ENCODE measurements around the gene CENPX.

The CENPX gene

DNA sequence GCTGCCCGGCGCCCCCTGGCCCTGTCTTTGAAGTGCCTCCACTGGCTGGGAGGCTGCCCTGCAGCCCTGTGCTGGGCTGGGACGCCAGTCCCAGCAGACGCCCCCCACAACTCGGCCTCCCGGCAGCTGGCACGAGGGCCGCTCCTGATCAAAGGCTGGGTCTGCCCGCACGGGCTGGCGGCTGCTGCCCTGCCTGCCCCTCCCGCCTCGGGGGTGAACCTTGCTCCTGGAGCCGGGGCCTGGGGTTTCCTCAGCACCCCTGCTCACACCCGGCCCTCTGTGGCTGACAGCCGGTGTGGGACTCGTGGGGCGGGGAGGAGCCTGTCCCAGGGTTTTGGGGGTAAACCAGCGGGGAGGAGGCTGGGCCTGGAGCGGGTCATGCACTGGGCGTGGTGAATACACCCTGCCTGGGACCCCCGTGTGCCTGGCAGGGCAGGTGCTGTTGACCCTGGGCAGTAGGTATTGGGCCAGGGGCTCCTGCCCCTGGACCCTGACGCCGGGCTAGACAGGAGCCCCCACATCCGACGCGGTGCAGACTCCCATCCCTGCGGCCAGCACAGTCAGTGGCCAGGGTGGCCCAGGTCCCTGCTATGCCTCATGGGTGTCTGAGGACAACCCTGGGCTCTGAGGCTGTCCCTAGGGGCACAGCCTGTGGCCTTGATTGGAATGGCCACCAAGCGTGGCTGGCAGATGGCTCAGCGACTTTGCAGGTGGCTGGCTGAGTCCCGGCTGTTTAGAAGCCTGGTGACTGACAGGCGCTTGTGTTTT lies 21.7 kb downstream of the CENPX start:
- no peak for ATAC-seq (ENCODE audit: low read depth)
- Mint-ChIP-seq H3K9me3 (no peaks in the 10 kb centered on the region), H3K36me3 (peaks cover 6% of the 10 kb centered on the region), H3K27me3 (no peaks in the 10 kb centered on the region), H3K4me3 (no peak overlapping the region), H3K27ac (no peak overlapping the region), H3K4me1 (no peaks in the 10 kb centered on the region)
- DNase-seq (ENCODE audit: low spot score in 2 of 2): no peak

DNA sequence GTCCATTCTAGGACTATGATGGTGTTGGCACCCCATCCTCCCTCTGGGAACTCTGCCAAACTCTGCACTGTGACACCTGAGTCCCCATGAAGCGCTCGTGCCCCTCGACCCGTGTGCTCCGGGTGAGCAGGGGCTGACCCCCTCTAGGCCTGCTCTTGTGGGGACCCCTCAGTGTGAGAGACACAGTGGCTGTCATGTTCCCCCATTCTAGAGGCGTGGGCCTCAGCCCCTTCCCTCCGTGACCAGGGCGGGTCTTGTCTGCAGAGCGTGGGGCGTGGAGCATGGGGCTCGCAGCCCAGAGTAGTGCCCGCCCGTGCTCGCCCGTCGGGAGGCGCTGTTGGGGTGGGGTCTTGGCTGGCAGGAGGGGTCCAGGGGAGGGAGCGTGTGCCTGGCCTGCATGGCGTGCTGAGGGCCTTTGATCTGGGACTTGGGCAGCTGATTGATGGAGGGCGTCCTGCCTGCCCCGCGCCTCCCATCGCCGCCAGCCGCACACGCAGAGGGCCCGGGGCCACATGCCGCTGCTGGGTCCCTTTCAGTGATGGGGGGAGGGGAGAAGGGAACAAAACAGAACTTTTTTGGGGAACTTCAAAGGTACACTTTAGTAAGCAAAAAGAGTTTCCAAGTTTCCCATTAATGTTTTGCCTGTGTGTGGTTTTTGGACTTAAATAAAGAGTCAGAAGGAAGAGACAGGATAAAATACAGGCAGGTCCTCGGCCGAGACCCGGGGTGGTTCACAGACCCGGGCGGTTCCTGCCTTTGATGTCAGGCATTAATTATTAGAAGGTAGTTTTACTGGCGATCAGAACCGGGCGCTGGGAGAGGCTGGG lies 22.5 kb downstream of the CENPX start:
- Mint-ChIP-seq H3K4me3 (no peak overlapping the region), H3K27ac (no peak overlapping the region), H3K36me3 (peaks cover 7% of the 10 kb centered on the region), H3K4me1 (no peaks in the 10 kb centered on the region), H3K9me3 (no peaks in the 10 kb centered on the region), H3K27me3 (no peaks in the 10 kb centered on the region)
- ATAC-seq (ENCODE audit: low read depth): no peak
- no peak for DNase-seq (ENCODE audit: low spot score in 2 of 2)

DNA sequence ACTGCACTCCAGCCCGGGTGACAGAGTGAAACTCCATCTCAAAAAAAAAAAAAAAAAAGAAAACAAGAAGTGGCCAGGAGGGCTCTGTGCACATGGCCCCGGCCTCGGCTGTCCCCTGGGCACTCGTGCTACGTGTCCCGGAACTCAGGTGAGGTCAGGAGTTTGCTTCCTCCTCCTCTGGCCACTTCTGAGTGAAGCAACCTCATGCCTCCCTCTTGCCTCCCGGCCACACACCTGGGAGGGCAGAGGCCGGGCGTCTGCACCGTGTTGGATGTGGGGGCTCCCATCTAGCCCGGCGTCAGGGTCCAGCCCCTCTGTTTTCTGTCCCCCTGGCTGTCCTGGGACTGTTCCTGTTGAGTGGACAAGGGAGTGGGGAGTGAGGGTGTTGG lies 23.1 kb downstream of the CENPX start:
- DNase-seq (ENCODE audit: low spot score in 2 of 2) (no peak), ATAC-seq (ENCODE audit: low read depth) (no peak)
- H3K27me3 Mint-ChIP-seq: no peaks in the 10 kb centered on the region
- H3K36me3 Mint-ChIP-seq: peaks cover 7% of the 10 kb centered on the region
- no peak overlapping the region for H3K4me3 Mint-ChIP-seq
- H3K9me3 Mint-ChIP-seq: no peaks in the 10 kb centered on the region
- no peak overlapping the region for H3K27ac Mint-ChIP-seq
- no peaks in the 10 kb centered on the region for H3K4me1 Mint-ChIP-seq

DNA sequence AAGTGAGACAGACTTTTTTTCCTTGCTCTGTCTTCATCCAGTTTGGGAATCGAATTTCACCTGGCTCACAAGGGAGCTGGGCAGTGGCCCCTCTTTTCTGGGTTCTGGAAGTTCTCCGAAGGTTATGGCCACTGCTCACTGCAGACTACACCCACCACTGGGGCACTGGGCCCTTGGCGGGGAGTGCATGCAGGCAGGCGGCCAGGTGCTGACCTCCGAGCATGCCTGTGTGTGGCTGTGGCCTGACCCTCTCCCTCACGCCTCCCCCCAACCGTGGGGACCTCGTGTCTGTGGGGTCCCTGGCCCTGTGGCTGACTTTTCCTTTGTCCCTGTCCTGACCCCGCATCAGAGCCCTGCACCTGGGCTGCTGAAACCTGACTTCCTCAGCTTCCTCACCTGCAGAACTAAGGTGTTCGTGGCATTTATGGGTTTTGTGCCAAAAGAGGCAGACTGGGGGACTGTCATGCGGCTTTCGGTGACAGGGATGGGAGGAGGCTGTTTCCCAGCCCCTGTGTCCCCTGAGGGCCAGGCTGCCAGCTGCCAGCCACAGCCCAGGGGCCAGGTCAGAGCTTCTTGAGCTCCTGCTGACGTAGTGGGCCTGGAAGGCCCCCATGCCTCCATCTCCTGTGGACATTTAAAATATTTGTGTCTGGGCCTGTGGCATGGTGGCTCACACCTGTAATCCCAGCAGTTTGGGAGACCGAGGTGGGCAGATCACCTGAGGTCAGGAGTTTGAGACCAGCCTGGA lies 23.8 kb downstream of the CENPX start:
- H3K9me3 Mint-ChIP-seq: no peaks in the 10 kb centered on the region
- peaks cover 7% of the 10 kb centered on the region for H3K36me3 Mint-ChIP-seq
- H3K4me3 Mint-ChIP-seq: no peak overlapping the region
- H3K4me1 Mint-ChIP-seq: no peaks in the 10 kb centered on the region
- ATAC-seq (ENCODE audit: low read depth): no peak
- no peak overlapping the region for H3K27ac Mint-ChIP-seq
- no peaks in the 10 kb centered on the region for H3K27me3 Mint-ChIP-seq
- DNase-seq (ENCODE audit: low spot score in 2 of 2): no peak

DNA sequence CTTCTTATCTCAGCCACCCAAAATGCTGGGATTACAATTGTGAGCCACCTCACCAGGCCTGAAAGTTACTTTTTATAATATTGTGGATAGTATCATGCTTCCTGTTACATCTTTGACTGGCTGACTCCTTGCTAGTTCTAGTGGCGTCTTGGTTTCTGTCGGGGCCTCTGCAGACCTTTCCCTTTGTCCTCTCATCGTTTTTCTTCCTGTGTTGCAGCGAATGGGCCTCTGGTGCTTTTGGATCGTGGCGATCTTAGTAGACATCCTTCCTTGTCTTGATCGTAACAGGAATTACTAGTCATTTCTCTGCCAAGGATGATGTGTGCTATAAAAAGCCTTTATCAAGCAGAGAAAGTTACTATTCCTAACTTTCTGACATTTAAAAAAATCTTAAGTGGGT lies 24.5 kb downstream of the CENPX start:
- no peak for ATAC-seq (ENCODE audit: low read depth)
- no peak overlapping the region for H3K27ac Mint-ChIP-seq

DNA sequence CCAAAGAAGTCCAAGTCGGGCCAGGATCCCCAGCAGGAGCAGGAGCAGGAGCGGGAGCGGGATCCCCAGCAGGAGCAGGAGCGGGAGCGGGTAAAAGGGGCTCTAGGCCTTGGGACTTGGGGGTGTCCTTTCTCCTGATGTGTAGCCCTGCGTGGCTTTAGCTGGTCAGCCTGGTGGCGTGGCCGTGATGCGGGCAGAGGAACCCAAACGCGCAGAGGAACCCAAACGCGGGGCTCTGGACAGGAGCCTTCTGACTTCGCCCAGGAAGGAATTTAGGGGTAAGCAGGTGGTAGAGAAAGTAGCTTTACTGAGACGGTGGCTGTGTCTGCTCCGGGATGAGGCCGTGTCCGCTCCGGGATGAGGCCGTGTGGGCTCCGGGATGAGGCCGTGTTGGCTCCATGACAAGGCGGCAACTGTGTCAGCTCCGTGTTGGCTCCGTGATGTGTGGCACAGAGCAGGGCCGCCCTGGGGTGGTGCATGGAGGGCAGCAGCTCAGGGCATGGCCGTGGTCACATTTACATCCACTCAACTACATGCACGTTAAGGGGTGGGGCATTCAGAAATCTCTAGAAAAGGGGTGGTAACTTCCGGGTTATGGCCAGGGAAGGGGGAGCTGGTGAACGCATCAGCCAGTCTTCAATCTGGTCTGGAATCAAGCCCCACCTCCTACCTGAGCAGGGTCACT lies 25.8 kb downstream of the CENPX start:
- Mint-ChIP-seq H3K36me3 (peaks cover 7% of the 10 kb centered on the region), H3K9me3 (no peaks in the 10 kb centered on the region), H3K4me1 (no peaks in the 10 kb centered on the region), H3K27me3 (no peaks in the 10 kb centered on the region), H3K4me3 (no peak overlapping the region), H3K27ac (no peak overlapping the region)
- ATAC-seq (ENCODE audit: low read depth) (no peak), DNase-seq (ENCODE audit: low spot score in 2 of 2) (no peak)

More for the DNA sequence above, 24.5 kb downstream of the CENPX start:
- Mint-ChIP-seq H3K4me3 (no peak overlapping the region), H3K9me3 (no peaks in the 10 kb centered on the region), H3K4me1 (no peaks in the 10 kb centered on the region), H3K36me3 (peaks cover 7% of the 10 kb centered on the region), H3K27me3 (no peaks in the 10 kb centered on the region)
- DNase-seq (ENCODE audit: low spot score in 2 of 2): no peak

DNA sequence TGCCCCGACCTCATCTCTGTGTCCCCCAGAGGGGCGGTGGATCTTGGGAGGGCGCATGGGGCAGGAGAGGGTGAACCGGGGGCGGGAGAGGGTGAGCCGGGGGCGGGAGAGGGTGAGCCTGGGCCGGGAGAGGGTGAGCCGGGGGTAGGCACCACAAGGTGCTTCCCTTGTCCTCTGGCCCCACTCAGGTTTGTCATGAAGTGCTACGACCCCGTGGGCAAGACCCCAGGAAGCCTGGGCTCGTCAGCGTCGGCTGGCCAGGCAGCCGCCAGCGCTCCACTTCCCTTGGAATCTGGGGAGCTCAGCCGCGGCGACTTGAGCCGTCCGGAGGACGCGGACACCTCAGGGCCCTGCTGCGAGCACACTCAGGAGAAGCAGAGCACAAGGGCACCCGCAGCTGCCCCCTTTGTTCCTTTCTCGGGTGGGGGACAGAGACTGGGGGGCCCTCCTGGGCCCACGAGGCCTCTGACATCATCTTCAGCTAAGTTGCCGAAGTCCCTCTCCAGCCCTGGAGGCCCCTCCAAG lies 26.4 kb downstream of the CENPX start:
- no peaks in the 10 kb centered on the region for H3K9me3 Mint-ChIP-seq
- DNase-seq (ENCODE audit: low spot score in 2 of 2) (no peak), ATAC-seq (ENCODE audit: low read depth) (no peak)
- H3K27me3 Mint-ChIP-seq: no peaks in the 10 kb centered on the region
- H3K27ac Mint-ChIP-seq: no peak overlapping the region
- H3K4me1 Mint-ChIP-seq: no peaks in the 10 kb centered on the region
- H3K36me3 Mint-ChIP-seq: peaks cover 7% of the 10 kb centered on the region
- H3K4me3 Mint-ChIP-seq: no peak overlapping the region

DNA sequence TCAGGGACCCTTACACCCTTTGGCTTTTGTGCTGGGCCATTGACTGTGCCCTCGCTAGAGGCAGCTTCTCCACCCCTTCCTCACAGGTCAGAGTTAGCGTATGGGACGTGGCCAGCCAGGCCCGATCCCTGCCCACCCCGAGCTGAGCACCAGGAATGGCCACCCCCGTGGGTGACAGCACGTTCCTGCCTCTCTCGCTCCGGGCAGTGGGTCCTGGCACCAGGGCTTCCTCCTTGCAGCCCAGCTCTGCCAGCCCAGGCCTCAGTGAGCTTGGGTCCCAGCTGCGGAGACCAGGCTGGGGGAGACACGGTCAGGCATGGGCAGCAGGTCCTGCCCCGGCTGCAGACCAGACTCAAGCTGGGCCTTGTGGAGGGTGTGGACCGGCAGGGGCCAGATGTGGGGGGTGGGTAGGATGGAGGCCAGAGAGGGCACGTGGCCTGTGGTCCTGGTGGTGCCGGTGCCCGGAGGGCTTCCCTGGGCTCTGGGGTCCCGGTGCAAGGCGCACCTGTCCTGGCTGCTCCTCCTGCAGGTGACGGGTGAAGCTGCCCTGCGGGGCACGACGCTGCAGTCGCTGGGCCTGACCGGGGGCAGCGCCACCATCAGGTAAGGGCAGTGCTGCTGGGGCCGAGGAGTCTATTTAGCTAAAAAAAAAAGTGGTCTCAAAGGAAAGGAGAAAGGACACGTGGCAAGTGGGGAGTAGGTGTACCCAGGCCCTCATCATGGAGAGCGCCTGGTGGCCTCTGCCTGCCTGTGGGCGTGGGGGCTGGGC lies 27.0 kb downstream of the CENPX start:
- Mint-ChIP-seq H3K4me1 (peaks cover 2% of the 10 kb centered on the region), H3K27me3 (no peaks in the 10 kb centered on the region), H3K4me3 (no peak overlapping the region), H3K36me3 (peaks cover 8% of the 10 kb centered on the region), H3K27ac (no peak overlapping the region), H3K9me3 (no peaks in the 10 kb centered on the region)
- ATAC-seq (ENCODE audit: low read depth): no peak
- DNase-seq (ENCODE audit: low spot score in 2 of 2): no peak

DNA sequence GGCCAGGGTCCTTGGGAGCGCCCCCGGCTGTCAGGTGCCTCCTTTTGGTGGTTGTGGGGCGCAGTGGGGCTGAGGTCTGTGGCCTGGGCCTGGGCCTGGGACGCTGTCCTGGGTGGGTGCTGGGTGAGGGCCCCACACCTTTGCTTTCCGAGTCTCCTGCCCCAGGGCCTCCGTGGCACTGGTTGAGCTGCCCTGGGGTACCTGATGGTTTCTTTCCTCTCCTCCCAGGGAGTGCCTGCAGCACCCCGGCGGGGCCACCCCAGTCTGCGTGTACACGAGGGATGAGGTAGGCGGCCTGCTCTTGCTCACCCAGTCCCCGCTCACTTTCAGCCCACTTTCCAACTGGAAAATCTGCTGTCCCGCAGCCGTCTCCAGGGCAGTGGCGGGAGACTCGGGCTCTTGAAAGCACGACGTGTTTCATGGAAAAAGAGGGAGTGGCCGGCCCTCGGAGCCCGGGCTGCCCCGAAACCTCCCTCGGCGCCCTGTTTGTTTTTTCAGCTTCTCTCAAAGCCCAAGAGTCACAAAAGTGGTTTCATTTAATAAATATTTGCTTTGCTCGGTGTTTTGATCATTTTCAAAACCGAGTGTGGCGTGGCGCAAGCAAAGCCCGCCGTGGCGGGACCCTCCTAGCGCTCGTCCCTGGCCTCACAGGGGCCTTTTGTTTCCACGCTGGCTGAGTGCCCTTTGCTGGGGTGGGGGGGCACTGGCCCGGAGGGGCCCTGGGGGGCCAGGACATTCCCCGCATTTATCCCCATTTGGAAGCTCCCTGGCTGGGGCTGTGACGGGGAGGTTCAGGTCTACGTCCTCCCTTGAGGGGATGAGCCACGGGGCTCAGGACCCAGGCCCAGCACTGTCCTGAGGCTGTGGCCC lies 27.9 kb downstream of the CENPX start:
- no peaks in the 10 kb centered on the region for H3K9me3 Mint-ChIP-seq
- H3K4me3 Mint-ChIP-seq: no peak overlapping the region
- peaks cover 11% of the 10 kb centered on the region for H3K36me3 Mint-ChIP-seq
- no peaks in the 10 kb centered on the region for H3K27me3 Mint-ChIP-seq
- no peak overlapping the region for H3K27ac Mint-ChIP-seq
- ATAC-seq (ENCODE audit: low read depth) (no peak), DNase-seq (ENCODE audit: low spot score in 2 of 2) (no peak)
- peaks cover 4% of the 10 kb centered on the region for H3K4me1 Mint-ChIP-seq

DNA sequence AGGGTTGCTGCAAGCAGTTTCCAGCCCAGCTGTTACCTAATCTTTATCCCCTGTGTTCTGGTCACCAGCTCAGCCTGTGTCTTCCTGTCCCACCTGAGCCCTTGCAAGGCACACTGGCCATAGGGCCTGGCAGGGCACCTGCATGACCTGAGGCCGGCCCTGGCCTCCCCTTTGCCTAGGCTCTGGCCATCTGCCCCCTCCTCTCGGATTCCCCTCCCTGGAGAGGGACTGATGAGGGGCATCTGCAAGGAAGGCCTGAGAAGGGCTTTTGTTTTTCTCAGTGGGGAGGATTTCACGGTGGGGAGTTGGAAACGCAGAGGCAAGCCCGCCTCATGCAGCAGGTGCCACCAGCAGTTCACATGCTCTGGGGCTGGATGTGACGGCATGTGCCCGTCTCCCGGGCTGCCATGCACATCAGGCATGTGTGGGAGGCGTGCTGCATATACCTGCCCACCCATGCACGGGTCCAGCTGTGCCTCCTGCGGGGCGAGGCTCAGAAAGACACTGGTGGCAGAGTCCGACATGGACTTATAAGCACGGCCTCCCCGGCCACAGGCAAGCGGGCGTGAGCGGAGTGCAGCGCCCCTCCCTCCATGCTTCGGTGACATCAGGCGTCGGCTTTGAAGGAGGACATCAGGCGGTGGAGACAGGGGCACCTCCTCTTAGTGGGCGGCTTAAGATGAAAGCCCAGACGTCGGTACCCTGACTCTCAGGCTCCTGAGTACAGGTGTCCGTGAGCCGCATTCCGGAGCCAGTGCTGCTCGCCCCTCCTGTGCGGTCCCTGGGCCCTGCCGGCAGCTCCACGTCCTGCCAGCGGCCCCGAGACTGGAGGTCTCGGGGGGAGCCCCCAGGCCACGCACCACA lies 28.7 kb downstream of the CENPX start:
- peaks cover 11% of the 10 kb centered on the region for H3K36me3 Mint-ChIP-seq
- no peak overlapping the region for H3K4me3 Mint-ChIP-seq
- ATAC-seq (ENCODE audit: low read depth): no peak
- DNase-seq (ENCODE audit: low spot score in 2 of 2): no peak
- H3K4me1 Mint-ChIP-seq: peaks cover 4% of the 10 kb centered on the region
- no peaks in the 10 kb centered on the region for H3K9me3 Mint-ChIP-seq
- no peaks in the 10 kb centered on the region for H3K27me3 Mint-ChIP-seq
- H3K27ac Mint-ChIP-seq: no peak overlapping the region

DNA sequence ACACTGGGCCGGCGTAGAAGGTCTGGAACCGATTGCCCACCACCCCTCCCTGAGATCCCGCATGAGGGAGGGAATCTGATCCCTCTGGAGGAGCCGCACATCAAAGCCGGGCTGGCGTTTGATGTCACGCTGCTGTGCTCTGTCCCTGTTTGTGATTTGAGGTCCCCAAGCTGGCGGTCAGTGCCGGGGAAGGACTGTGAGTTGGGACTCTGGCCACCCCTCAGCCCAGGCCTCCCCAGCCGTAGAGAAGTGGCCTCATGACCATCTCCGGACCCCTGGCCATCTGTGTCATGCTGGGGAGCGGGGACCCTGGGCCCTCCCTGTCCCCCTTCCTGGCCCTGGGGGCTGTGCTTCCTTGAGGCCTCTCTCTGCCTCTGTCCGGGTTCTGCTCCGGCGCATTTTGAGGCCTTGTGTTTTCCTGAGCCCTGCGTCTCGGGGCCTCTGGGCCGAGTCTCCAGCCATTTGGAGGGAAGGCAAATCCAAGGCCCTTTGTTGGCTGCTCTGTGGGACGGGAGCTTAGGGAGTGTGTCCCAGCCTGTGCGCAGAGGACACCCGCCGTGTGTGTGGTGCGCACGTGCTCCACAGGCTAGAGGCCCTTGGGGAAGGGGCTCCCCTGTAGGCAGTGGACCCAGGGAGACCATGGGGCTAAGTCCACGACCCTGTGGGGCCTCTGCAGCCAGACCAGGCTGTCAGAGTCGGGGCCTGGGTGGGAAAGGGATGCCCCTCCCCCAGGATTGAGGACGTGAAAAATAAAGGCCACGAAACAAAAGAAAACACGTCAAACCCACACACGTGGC lies 30.2 kb downstream of the CENPX start:
- DNase-seq (ENCODE audit: low spot score in 2 of 2) (no peak), ATAC-seq (ENCODE audit: low read depth) (no peak)
- Mint-ChIP-seq H3K36me3 (peaks cover 8% of the 10 kb centered on the region), H3K9me3 (no peaks in the 10 kb centered on the region), H3K27me3 (no peaks in the 10 kb centered on the region), H3K27ac (no peak overlapping the region), H3K4me1 (peaks cover 4% of the 10 kb centered on the region), H3K4me3 (no peak overlapping the region)
